H1 (cell line): ENCODE data around the gene SMLR1. TPM values are rescaled to one million over a fixed set of nuclear protein-coding genes. Genes with fewer than 3 reads are reported as not detected.

Experiments used
- CTCF ChIA-PET: fragments of 300-600 bp; sonication (Branson Sonifier 250); formaldehyde crosslinking; loops from one replicate; lab custom pipeline; 2021; ENCODE audit not compliant: partially characterized antibody; lab: Charles Lee
- POLR2A ChIA-PET: fragments of 300-600 bp; sonication (Branson Sonifier 250); formaldehyde crosslinking; loops from one replicate; lab custom pipeline; 2021; ENCODE audit warnings: inconsistent platforms; ENCODE audit not compliant: partially characterized antibody; lab: Charles Lee
- DNase-seq, 2 experiments: peaks; one replicate each; pipeline versions ENCODE4 v3.0.0 to v3.0.0-alpha.2; 2010 to 2022; ENCODE audit warnings: low spot score in 2 of 2, low read depth in 1 of 2, mixed read lengths in 1 of 2
- FAIRE-seq: peaks from 2 replicates; lab custom pipeline; 2011; peaks lifted over from hg19 to GRCh38; lab: Jason Lieb, UNC
- H2AFZ ChIP-seq: 2 replicates; pipeline ENCODE4 v1.8.1; 2012; ENCODE audit warnings: low read length, inconsistent platforms
- H2AK5ac ChIP-seq: 2 replicates; pipeline ENCODE4 v1.6.1; 2013; ENCODE audit warnings: low read depth, low read length
- H2BK120ac ChIP-seq: replicated peaks from 2 replicates; pipeline ENCODE3; 2013; ENCODE audit warnings: low read depth, low read length, inconsistent platforms
- H2BK12ac ChIP-seq: 2 replicates; pipeline ENCODE4 v1.6.1; 2013; ENCODE audit warnings: low read depth, low read length
- H2BK15ac ChIP-seq: 2 replicates; pipeline ENCODE4 v1.6.1; 2013; ENCODE audit warnings: low read length
- H2BK20ac ChIP-seq: 2 replicates; pipeline ENCODE4 v1.6.1; 2013; ENCODE audit warnings: low read length
- H2BK5ac ChIP-seq: 2 replicates; pipeline ENCODE4 v1.6.1; 2013; ENCODE audit warnings: low read depth, low read length
- H3K14ac ChIP-seq: 2 replicates; pipeline ENCODE4 v1.6.1; 2013; ENCODE audit warnings: inconsistent platforms; ENCODE audit not compliant: insufficient read length
- H3K18ac ChIP-seq: 2 replicates; pipeline ENCODE4 v1.6.1; 2013; ENCODE audit warnings: low read length; ENCODE audit errors: extremely low read depth
- H3K23ac ChIP-seq: 2 replicates; pipeline ENCODE4 v1.6.1; 2013; ENCODE audit warnings: inconsistent platforms; ENCODE audit not compliant: insufficient read length
- H3K23me2 ChIP-seq: 2 replicates; pipeline ENCODE4 v1.6.1; 2013; ENCODE audit warnings: low read depth, low read length
- H3K27ac ChIP-seq: 2 replicates; pipeline ENCODE4 v1.6.1; 2011; ENCODE audit warnings: low read depth, low read length, inconsistent platforms
- H3K27me3 ChIP-seq, 4 experiments: replicated peaks in 1 of 4; 1 replicate in 1 of 4; 2 replicates in 3 of 4; pipeline versions ENCODE4 v1.6.1 to v1.8.1; 2011 to 2013; ENCODE audit warnings: low read length in 3 of 4, mild to moderate bottlenecking in 3 of 4, inconsistent platforms in 2 of 4, mixed read lengths in 2 of 4, moderate library complexity in 1 of 4; ENCODE audit not compliant: control insufficient read depth in 3 of 4, insufficient read depth in 3 of 4; ENCODE audit errors: extremely low read depth in 1 of 4
- H3K36me3 ChIP-seq, 4 experiments: 2 replicates each; pipeline versions ENCODE4 v1.6.1 to v1.8.1; 2011 to 2013; ENCODE audit warnings: mild to moderate bottlenecking in 4 of 4, low read length in 3 of 4, moderate library complexity in 2 of 4, control low read depth in 1 of 4, inconsistent platforms in 1 of 4; ENCODE audit not compliant: insufficient read depth in 4 of 4, control insufficient read depth in 2 of 4
- H3K4ac ChIP-seq: replicated peaks from 2 replicates; pipeline ENCODE3; 2013; ENCODE audit warnings: low read length, low read depth, mixed read lengths, inconsistent platforms; ENCODE audit not compliant: insufficient read length
- H3K4me1 ChIP-seq, 4 experiments: replicated peaks in 1 of 4; 1 replicate in 1 of 4; 2 replicates in 3 of 4; pipeline versions ENCODE4 v1.6.1 to v1.8.1; 2011 to 2013; ENCODE audit warnings: low read length in 3 of 4, inconsistent platforms in 2 of 4, mixed read lengths in 1 of 4; ENCODE audit not compliant: insufficient read depth in 4 of 4, control insufficient read depth in 3 of 4
- H3K4me2 ChIP-seq, 2 experiments: 2 replicates each; pipeline versions ENCODE4 v1.6.1 to v1.8.1; 2011 to 2013; ENCODE audit warnings: low read depth in 2 of 2, low read length in 2 of 2, control low read depth in 1 of 2, inconsistent platforms in 1 of 2, mild to moderate bottlenecking in 1 of 2; ENCODE audit not compliant: insufficient read depth in 1 of 2
- H3K4me3 ChIP-seq, 4 experiments: fragments of 200-600, 300-600 bp in 1 of 4; sonication (generic), shearing (Covaris generic), sonication (Bioruptor Twin) in 1 of 4; 2 replicates each; pipeline versions ENCODE4 v1.5.1 to v1.8.1; 2011 to 2016; ENCODE audit warnings: low read length in 4 of 4, low read depth in 3 of 4, control low read depth in 2 of 4, inconsistent platforms in 2 of 4, mild to moderate bottlenecking in 2 of 4, mixed read lengths in 1 of 4, moderate library complexity in 1 of 4; ENCODE audit not compliant: insufficient read depth in 2 of 4; ENCODE audit errors: extremely low read depth in 1 of 4
- H3K56ac ChIP-seq: replicated peaks from 2 replicates; pipeline ENCODE3; 2013; ENCODE audit warnings: low read depth, mild to moderate bottlenecking, mixed read lengths, low read length, inconsistent platforms; ENCODE audit not compliant: insufficient read length
- H3K79me1 ChIP-seq: 2 replicates; pipeline ENCODE4 v1.6.1; 2013; ENCODE audit warnings: low read depth, low read length, control low read depth
- H3K79me2 ChIP-seq, 2 experiments: 2 replicates each; pipeline versions ENCODE4 v1.6.1 to v1.8.1; 2012 to 2013; ENCODE audit warnings: low read length in 2 of 2, mild to moderate bottlenecking in 2 of 2, inconsistent platforms in 1 of 2; ENCODE audit not compliant: insufficient read depth in 2 of 2, control insufficient read depth in 1 of 2
- H3K9ac ChIP-seq, 4 experiments: replicated peaks in 1 of 4; 1 replicate in 1 of 4; 2 replicates in 3 of 4; pipeline versions ENCODE4 v1.6.1 to v1.8.1; 2011 to 2013; ENCODE audit warnings: low read depth in 3 of 4, low read length in 3 of 4, control low read depth in 2 of 4, mild to moderate bottlenecking in 2 of 4, moderate library complexity in 2 of 4, inconsistent platforms in 1 of 4; ENCODE audit errors: extremely low read depth in 1 of 4
- H3K9me3 ChIP-seq, 2 experiments: 2 replicates each; pipeline versions ENCODE4 v1.6.1 to v1.8.1; 2012 to 2013; ENCODE audit warnings: mild to moderate bottlenecking in 2 of 2, moderate library complexity in 2 of 2, control low read depth in 1 of 2, inconsistent platforms in 1 of 2, low read depth in 1 of 2, low read length in 1 of 2, mixed read lengths in 1 of 2; ENCODE audit not compliant: insufficient read depth in 2 of 2
- H4K20me1 ChIP-seq, 2 experiments: replicated peaks in 1 of 2; 2 replicates each; pipeline versions ENCODE3 to v1.8.1; 2011 to 2013; ENCODE audit warnings: inconsistent platforms in 2 of 2, low read length in 2 of 2, mild to moderate bottlenecking in 1 of 2; ENCODE audit not compliant: insufficient read depth in 2 of 2, control insufficient read depth in 1 of 2
- H4K5ac ChIP-seq: 2 replicates; pipeline ENCODE4 v1.6.1; 2013; ENCODE audit warnings: low read length, low read depth, mixed read lengths, inconsistent platforms; ENCODE audit not compliant: insufficient read length
- H4K8ac ChIP-seq: 2 replicates; pipeline ENCODE4 v1.8.0; 2013; ENCODE audit warnings: mild to moderate bottlenecking, moderate library complexity, low read length, inconsistent platforms; ENCODE audit not compliant: insufficient read depth; ENCODE audit errors: extremely low read depth
- H4K91ac ChIP-seq: replicated peaks from 2 replicates; pipeline ENCODE3; 2013; ENCODE audit warnings: low read length, mixed read lengths, inconsistent platforms; ENCODE audit not compliant: insufficient read length
- CTBP2 ChIP-seq: IDR thresholded peaks from 2 replicates; pipeline ENCODE4 v1.7.0; 2011; ENCODE audit warnings: borderline replicate concordance, mild to moderate bottlenecking, moderate library complexity, mixed read lengths, low read length; ENCODE audit not compliant: insufficient read depth, insufficient read length
- E2F6 ChIP-seq: IDR thresholded peaks from 2 replicates; pipeline ENCODE4 v1.6.1; 2012; ENCODE audit warnings: inconsistent platforms
- JUN ChIP-seq: IDR thresholded peaks from 2 replicates; pipeline ENCODE4 v1.6.1; 2011; ENCODE audit warnings: low read depth, mild to moderate bottlenecking, improper control_type of control experiment, low read length
- MAX ChIP-seq: IDR thresholded peaks from 2 replicates; pipeline ENCODE4 v1.6.1; 2012; ENCODE audit warnings: inconsistent platforms
- POU5F1 ChIP-seq: IDR thresholded peaks from 2 replicates; pipeline ENCODE4 v1.6.1; 2011; ENCODE audit warnings: low read depth, mild to moderate bottlenecking, low read length, moderate library complexity
- SP1 ChIP-seq: IDR thresholded peaks from 2 replicates; pipeline ENCODE4 v1.6.1; 2011; ENCODE audit warnings: low read depth, low read length
- TBP ChIP-seq: IDR thresholded peaks from 2 replicates; pipeline ENCODE4 v1.6.1; 2011; ENCODE audit warnings: low read depth, low read length, improper control_type of control experiment
- WGBS, 2 experiments: shearing (Covaris generic) in 1 of 2; methylation state at CpG; one replicate each; pipeline versions ENCODE4 v1.1.6 to v1.1.7; 2013 to 2015; ENCODE audit warnings: low lambda C conversion rate in 2 of 2, mixed read lengths in 2 of 2, inconsistent platforms in 1 of 2, low coverage in 1 of 2, missing lambda C conversion rate in 1 of 2; ENCODE audit not compliant: insufficient replicate concordance in 2 of 2, insufficient coverage in 1 of 2, insufficient read length in 1 of 2; ENCODE audit errors: extremely low coverage in 1 of 2, missing lambda C conversion rate in 1 of 2; 5-methylcytosine and 5-hydroxymethylcytosine counted together
- polyA plus RNA-seq, 7 experiments: library from polyadenylated mRNA; depleted of rRNA in 3 of 7; stranded (reverse) in 5 of 7; unstranded in 2 of 7; fragments of >200 nt in 5 of 7; fragments of 200-250 nt in 2 of 7; gene quantifications; 1 replicate in 5 of 7; 2 replicates in 1 of 7; 4 replicates in 1 of 7; pipeline versions ENCODE4 v1.2.1 to v1.2.3, GENCODE V29; 2011 to 2013; ENCODE audit warnings: missing spikeins in 2 of 7, mixed read lengths in 2 of 7
- total RNA-seq: library from RNA; stranded (reverse); fragmentation: NEBNext Ultra II Directional; extraction: Animal tissue kit (Norgen Biotek cat#: 25700); gene quantifications from 2 replicates; pipeline ENCODE4 v1.2.1, GENCODE V29; 2021

SMLR1 gene
- total and polyA plus RNA-seq, 2 of the 8 experiments (the other 6 are each of a cell fraction or from before 2014, with no cell fraction given), result not detected

- no peak overlapping the region for H3K9ac ChIP-seq
- no peak for FAIRE-seq
- no peak for TF ChIP-seq MAX
- TF ChIP-seq POU5F1, result no peak
- TF ChIP-seq SP1, result no peak
- TF ChIP-seq E2F6, result no peak
- no peak for TF ChIP-seq JUN
- TF ChIP-seq CTBP2, result no peak
- no peak for TF ChIP-seq TBP
These were observed 35.2 kb downstream of the SMLR1 start for GRCh38 chr6:130862370-130862769.

More at GRCh38 chr6:130862370-130862769, 35.2 kb downstream of the SMLR1 start:
- Histone ChIP-seq H3K79me2 (no peaks in the 10 kb centered on the region), H2BK15ac (no peak overlapping the region), H3K27ac (no peak overlapping the region), H2BK20ac (no peak overlapping the region), H3K79me1 (no peaks in the 10 kb centered on the region), H3K4me2 (no peak overlapping the region), H4K5ac (no peak overlapping the region), H4K91ac (no peak overlapping the region), H2AFZ (no peak overlapping the region), H3K14ac (no peak overlapping the region), H3K4ac (no peak overlapping the region), H3K56ac (no peak overlapping the region), H3K4me3 (no peak overlapping the region), H4K8ac (no peak overlapping the region), H3K18ac (no peak overlapping the region), H3K36me3 (peaks cover 0 to 3% (median 0%) of the 10 kb centered on the region in 4 experiments; a peak in 1 of 8 replicates), H3K4me1 (peaks cover 0 to 3% (median 0%) of the 10 kb centered on the region in 4 experiments; a peak in 1 of 7 replicates), H2BK120ac (no peak overlapping the region), H2AK5ac (no peak overlapping the region), H3K23ac (no peak overlapping the region), H3K23me2 (no peaks in the 10 kb centered on the region), H3K27me3 (peaks cover 0 to 1% (median 0%) of the 10 kb centered on the region in 4 experiments; a peak in 1 of 7 replicates), H2BK5ac (no peak overlapping the region), H4K20me1 (no peaks in the 10 kb centered on the region), H3K9me3 (no peaks in the 10 kb centered on the region), H2BK12ac (no peak overlapping the region)
- CTCF ChIA-PET, result interaction anchor here (0.7 to 3.1 kb wide), 4 partner anchors 10 to 657 kb away, joined by 3 to 21 read pairs (median 4); no protein-coding TSS in a partner anchor
- POLR2A ChIA-PET, result interaction anchor here (1.2 kb wide), 1 partner anchor 13 kb away, joined by 3 read pairs; no protein-coding TSS in a partner anchor
- DNase-seq, result no peak
- WGBS, 2 experiments, result 67% methylated on average over 2 of the region's 2 CpGs; no CpG with 5 or more reads in 1 of the 2 experiments
